K562 (cell line): ENCODE data around the gene DUSP19. TPM values are rescaled to one million over a fixed set of nuclear protein-coding genes. Genes with fewer than 3 reads are reported as not detected.

Experiments used
- ETS2 ChIP-seq: IDR thresholded peaks from 2 replicates; pipeline ENCODE4 v1.6.1; 2016; ENCODE audit warnings: borderline replicate concordance, missing genetic modification characterization, mild to moderate bottlenecking, moderate library complexity, missing compliant biosample characterization; ENCODE audit not compliant: poor library complexity, severe bottlenecking
- HOXB6 ChIP-seq: fragments of 250-450 bp; sonication (Bioruptor Pico); IDR thresholded peaks from 2 replicates; pipeline ENCODE4 v1.5.1; 2022; ENCODE audit warnings: mild to moderate bottlenecking, borderline replicate concordance
- IRF1 ChIP-seq: sonication (generic); formaldehyde crosslinking; IDR thresholded peaks from 2 replicates; pipeline ENCODE4 v1.8.0; 2022; ENCODE audit warnings: missing genetic modification reagents, mild to moderate bottlenecking, borderline replicate concordance
- KDM4B ChIP-seq, 2 experiments: fragments of 450-650 bp in 1 of 2; sonication (generic) in 1 of 2; IDR thresholded peaks; 2 replicates each; pipeline ENCODE4 v1.6.1; 2016 to 2017; ENCODE audit warnings: borderline replicate concordance in 2 of 2, antibody characterized with exemption in 1 of 2, low read depth in 1 of 2, mild to moderate bottlenecking in 1 of 2
- TAF15 ChIP-seq: fragments of 200-400 bp; formaldehyde crosslinking; IDR thresholded peaks from 2 replicates; pipeline ENCODE4 v1.6.1; 2017; ENCODE audit warnings: mild to moderate bottlenecking, low read depth, low read length, moderate library complexity
- ZBTB40 ChIP-seq, 2 experiments: fragments of 450-650 bp in 1 of 2; sonication (generic) in 1 of 2; formaldehyde crosslinking in 1 of 2; IDR thresholded peaks; 2 replicates each; pipeline versions ENCODE4 v1.7.1 to v1.9.0; 2016 to 2022; ENCODE audit warnings: inconsistent platforms in 1 of 2, mild to moderate bottlenecking in 1 of 2, missing genetic modification reagents in 1 of 2
- ZBTB5 ChIP-seq: fragments of 450-650 bp; IDR thresholded peaks from 2 replicates; pipeline ENCODE4 v1.6.1; 2017; ENCODE audit warnings: antibody characterized with exemption
- ZMIZ1 ChIP-seq, 2 experiments: fragments of 150-350 bp in 1 of 2; IDR thresholded peaks; 2 replicates each; pipeline ENCODE4 v1.6.1; 2012 to 2016; ENCODE audit warnings: low read depth in 2 of 2, low read length in 2 of 2, mild to moderate bottlenecking in 1 of 2, moderate library complexity in 1 of 2
- ZNF316 ChIP-seq: fragments of 450-650 bp; IDR thresholded peaks from 2 replicates; pipeline ENCODE4 v1.6.1; 2016
- polyA plus RNA-seq, 8 experiments: library from polyadenylated mRNA; depleted of rRNA in 4 of 8; stranded (reverse) in 5 of 8; unstranded in 3 of 8; fragments of >200 nt; fragmentation: Nextera tagmentation in 2 of 8; fragmentation: Illumina TruSeq in 1 of 8; extraction: Ambion mirVana in 2 of 8; extraction: Trizol in 1 of 8; gene quantifications; 2 replicates each; pipeline versions ENCODE4 v1.2.1 to v1.2.3, GENCODE V29; 2011 to 2014; ENCODE audit warnings: inconsistent platforms in 1 of 8, missing spikeins in 1 of 8
- total RNA-seq, 7 experiments: library from RNA; depleted of rRNA in 6 of 7; stranded (reverse); fragments of >200 nt in 6 of 7; fragmentation: Illumina TruSeq in 2 of 7; extraction: Trizol in 2 of 7; gene quantifications; 2 replicates each; pipeline versions ENCODE4 v1.2.1 to v1.2.3, GENCODE V29; 2011 to 2021; ENCODE audit warnings: low replicate concordance in 1 of 7

The DUSP19 gene
- total and polyA plus RNA-seq, 9 of the 15 experiments (the other 6 are each of a cell fraction or from before 2014, with no cell fraction given): 1.6 to 6.3 (median 3.1) TPM

GRCh38 chr2:183037553-183038340, 40.8 kb upstream of the DUSP19 start (continued):
- TF ChIP-seq ZBTB40 (IDR thresholded peaks at IDR 0.05) (no peak), ZBTB40 (CRISPR knock-in tag; IDR thresholded peaks at IDR 0.05) (no peak), IRF1 (CRISPR knock-in tag) (no peak), ETS2 (no peak), KDM4B (IDR thresholded peaks at IDR 0.05; ENCODE audit: borderline replicate concordance in 2 of 2, low read depth in 1 of 2) (no peak), ZNF316 (no peak; the same call in 1 of the 2 replicates), ZBTB5 (no peak), TAF15 (no peak), ZMIZ1 (IDR thresholded peaks at IDR 0.05; ENCODE audit: low read depth in 2 of 2, low read length in 2 of 2) (no peak), HOXB6 (CRISPR knock-in tag) (no peak)
